HG03139 (cell line): Measurements from ENCODE around the gene LCN12.
"Not testable (repeated sequence)": the region's sequence is repeated elsewhere in the genome, so short reads cannot be mapped to it uniquely, and the experiment has no call there.

Source experiments
- ATAC-seq: cut with Tn5 transposase; IDR thresholded peaks from one replicate; pipeline ENCODE4 v1.9.1; 2021; ENCODE audit not compliant: unreplicated experiment

LCN12 gene

DNA sequence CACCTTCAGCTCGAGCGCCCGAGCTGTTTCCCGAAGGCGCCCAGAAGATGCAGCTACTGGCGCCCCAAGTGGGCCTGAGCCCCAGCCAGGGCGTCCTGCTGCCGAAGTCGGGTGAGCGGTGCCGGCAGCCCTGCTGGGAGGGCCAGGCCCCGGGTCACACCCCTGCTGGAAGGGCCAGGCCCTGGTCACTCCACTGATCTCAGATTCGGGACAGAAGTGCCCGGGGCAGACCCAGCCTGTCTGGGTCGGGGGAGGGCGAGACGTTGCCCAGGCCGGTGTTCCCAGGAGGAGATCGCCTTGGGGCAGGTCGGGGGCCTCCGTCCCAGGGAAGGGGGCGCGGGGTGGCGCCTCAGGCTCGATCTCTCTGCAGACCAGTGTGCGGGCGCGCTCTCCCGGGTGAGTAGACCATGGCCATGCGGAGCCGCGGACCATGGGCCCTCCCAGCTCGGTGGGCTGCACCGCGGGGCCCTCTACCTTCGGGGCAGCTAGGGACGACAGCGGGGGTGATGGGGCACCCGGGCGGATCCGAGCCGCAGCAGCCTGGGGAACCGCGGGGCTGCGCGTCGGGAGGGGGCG lies 33.0 kb downstream of the LCN12 start:
- ATAC-seq, result no peak

- ATAC-seq, result no peak
Measured at GRCh38 chr9:136985853-136986252, 33.8 kb downstream of the LCN12 start.

- ATAC-seq, result no peak
Measured at GRCh38 chr9:136988872-136989271, 36.8 kb downstream of the LCN12 start.

DNA sequence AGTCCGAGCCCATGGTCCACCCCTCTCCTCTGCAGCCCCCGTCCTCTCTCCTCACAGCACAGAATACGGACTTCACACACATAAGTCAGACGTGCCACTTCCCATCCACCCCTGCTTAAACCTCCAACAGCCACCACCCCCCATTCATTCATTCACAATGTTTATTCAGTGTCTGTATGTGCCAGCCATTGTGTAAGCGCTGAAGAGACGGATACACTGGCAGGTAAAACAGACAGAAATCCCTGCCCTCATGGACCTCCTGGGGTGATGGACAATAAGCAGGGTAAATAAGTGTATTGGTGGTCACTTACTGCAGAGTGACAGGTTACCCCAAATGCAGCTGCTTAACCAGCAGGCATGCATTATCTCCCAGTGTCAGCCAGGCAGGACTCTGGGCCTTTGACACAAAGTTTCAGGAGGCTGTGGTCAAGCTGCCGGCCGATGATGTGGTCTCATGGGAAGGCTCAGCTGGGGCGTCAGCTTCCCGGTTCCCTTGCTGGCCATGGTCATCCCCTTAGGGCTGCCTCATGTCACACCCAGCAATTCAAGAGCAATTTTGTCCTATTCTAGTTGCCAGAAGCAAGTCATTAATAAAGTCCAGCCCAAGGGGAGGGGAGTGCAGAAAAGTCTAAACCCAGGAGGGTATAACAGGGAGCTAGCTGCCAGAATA lies 38.3 kb downstream of the LCN12 start:
- ATAC-seq, result no peak

- ATAC-seq, result peak; percentile 68
Measured at GRCh38 chr9:136991993-136992818, 40.1 kb downstream of the LCN12 start, which contains the start of gene PAXX. TSS of gene PAXX (plus strand) at chr9:136992422. CDS start at chr9:136992444, 22 bp downstream.

GRCh38 chr9:136992819-136993369 lies 40.8 kb downstream of the LCN12 start:
- no peak for ATAC-seq

DNA sequence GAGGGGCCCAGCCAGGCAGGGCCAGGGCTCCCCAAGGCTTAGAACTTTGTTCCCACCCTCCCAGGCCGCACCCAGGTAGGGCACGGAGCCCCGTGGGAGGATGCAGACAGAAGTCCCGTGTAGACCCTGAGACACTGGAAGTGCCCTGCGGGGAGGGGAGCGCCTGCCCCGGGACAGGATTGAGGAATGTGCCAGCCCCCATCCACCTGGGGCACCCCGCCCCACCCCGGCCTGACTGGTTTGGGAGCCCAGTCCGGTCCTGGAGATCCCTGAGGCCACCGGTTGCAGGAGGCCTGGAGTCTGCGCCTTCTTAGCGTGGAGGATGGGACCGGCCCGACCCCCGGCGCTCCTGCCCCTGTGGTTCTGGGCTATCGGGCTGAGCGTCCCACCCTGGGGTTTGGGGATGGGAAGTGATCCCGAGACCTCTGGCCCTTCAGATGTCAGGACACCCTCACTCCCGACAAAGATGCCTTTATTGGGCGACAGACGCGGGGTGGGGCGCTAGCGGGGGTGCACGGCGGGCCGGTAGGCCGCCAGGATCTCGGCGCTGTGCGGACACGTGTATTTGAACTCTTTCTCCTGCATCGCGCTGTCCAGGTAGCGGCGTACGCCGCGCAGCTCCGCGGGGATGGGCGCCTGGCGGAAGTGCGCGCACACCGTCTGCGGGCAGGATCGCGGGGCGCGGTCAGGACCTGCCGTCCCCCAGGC lies 42.3 kb downstream of the LCN12 start:
- ATAC-seq, result no peak

DNA sequence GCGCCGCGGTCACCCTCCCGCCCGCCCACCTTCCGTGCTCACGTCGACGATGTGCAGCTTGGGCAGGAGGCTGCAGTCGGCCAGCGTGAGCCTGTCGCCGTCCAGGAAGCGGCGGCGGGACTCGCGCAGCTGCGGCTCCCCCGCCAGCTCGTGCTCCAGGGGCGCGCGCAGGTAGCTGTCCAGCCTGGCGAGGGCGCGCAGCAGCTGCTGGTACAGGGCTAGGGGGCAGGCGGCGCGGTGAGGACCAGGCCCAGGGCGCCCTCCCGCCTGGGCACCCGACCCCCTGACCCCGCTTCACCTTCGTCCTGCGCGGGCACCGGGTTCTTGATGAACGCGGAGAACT lies 42.8 kb downstream of the LCN12 start:
- no peak for ATAC-seq

DNA sequence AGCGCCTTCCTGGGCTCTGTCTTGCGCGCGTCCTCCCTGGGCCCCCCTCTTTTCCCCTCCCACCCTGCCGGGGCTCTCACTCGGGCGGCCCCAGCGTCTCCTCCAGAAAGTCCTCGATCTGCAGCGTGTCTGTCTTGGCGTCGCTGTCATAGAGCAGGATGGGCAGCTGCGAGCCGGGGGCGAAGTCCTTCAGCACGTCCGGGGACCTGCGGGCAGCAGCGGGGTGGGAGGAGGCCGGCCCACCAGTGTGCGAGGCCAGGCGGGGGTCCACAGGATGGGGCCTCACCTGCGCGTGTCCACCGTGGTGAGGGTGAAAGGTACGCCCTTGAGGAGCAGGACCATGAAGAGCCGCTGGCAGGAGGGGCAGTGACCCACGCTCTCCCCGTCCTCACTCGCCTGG lies 43.3 kb downstream of the LCN12 start:
- ATAC-seq, result no peak

GRCh38 chr9:136995772-136996311 lies 43.8 kb downstream of the LCN12 start:
- no peak for ATAC-seq

DNA sequence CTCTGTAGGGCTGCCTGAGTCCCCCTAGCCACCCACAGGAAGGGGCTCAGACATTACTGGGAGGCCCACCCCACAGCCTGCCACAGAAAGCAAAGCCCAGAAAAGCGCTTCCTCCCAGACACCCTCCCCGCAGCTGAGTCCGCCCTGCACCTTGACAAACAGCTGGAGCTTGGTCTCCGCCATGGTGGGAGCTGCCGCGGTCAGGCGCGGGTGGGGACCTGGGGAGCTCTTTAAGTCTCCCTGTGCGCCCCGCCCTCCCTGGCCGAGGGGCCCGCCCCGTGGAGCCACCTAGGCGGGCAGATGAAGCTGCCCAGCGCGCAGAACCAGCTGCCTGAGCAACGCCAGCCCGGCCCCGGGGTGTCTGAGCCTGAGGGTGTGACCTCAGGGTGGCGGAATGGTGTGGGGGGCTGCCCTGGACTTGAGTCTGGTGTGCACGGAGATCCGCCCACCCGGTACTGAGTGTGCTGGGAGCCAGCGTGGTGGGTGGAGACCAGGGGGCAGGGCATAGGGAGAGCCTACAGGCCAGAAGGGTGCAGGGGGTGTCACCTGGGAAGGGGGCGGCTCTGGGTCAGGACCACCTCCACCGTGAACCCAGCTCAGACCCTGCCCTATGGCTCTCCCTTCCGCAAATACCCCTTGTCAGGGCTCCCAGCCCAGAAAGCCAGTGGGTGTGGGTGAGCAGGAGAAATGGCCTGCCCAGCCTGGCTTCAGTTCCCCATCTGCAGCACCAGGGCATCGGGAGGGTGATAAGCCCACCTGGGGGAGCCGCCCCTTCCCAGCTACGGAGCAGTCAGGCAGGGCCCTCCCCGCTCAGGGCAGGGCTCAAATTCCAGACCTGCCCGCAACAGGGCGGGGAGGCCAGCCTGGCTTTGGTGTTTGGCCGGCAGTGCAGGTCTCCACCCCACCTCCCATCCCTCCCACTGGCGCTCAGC lies 44.6 kb downstream of the LCN12 start, which contains the start of gene CLIC3:
Gene CLIC3 (minus strand): TSS at position 208 of the 932 bp plus-strand sequence. CDS start 25 bp downstream, at position 183.
- ATAC-seq, result no peak

- no peak for ATAC-seq
Measured at GRCh38 chr9:136997371-136997770, 45.3 kb downstream of the LCN12 start.

DNA sequence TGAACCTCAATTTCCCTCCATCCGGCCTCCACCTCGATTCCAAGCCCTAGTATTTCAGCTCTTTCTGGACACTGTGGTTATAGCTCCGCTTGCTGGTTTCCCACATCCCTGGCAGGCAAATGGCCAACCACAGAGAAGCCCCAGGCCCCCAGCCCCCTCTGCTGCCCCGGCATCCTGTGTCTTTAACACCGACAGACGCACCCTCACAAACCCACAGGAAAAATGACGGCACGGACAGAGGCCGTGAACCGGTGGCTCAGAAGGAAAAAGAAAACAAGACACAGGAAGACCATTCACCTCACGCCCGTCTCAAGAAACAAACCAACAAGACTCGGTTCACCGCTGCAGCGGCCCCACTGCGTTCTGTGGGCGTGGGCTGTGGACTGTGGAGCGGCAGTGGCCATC lies 45.8 kb downstream of the LCN12 start:
- no peak for ATAC-seq

DNA sequence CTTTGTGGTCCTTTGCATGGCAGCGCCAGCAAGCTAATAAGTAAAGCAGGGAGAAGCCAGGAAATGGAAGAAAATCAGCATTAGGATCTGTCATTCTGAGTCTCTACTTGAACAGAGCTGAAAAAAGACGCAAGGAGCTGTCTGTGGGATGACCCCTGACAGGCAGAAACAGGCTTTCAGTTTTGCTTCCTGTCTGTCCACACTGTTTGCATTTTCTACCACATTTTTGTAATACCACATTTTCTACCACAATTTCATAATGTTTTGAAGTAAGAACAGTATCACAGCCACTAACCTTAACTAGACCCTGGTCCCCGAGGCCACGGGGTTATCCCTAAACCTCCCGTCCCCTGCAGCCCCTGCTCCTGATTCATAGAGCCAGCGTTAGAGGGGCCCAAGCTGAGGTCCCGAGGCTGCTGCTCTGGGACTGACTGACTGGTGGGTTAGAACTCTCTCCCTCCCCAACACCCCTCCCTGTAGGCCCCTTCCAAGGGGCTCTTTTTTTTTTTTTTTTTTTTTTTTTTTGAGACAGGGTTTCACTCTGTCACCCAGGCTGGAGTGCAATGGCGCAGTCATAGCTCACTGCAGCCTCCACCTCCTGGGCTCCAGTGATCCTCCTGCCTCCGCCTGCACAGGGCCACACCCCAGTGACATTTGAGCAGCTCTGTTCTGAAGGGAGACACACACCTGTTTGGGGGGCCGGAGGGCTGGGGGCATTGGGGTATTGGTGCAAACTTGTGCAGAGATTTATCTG lies 48.3 kb downstream of the LCN12 start:
- peak; percentile 51 for ATAC-seq

- ATAC-seq, result no peak
Measured at GRCh38 chr9:137001857-137002645, 50.0 kb downstream of the LCN12 start.

DNA sequence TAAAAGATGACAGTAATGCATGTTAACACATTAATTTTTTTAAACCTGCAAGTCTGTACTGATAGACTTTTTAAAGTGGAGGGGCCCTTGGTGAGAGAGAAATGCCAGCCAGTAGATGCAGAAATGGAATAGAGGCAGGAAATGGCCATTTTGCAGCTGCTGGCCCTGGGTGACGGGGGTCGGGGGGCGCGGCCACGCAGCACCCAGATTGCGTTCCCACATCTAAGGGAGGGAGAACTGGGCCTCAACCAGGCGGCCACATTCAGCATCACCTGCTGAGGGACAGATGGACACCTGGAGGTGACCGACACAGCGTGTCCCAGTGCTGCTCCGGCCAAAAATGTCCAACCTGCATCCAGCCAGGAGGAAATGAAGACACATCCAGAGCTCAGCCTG lies 50.6 kb downstream of the LCN12 start:
- no peak for ATAC-seq

DNA sequence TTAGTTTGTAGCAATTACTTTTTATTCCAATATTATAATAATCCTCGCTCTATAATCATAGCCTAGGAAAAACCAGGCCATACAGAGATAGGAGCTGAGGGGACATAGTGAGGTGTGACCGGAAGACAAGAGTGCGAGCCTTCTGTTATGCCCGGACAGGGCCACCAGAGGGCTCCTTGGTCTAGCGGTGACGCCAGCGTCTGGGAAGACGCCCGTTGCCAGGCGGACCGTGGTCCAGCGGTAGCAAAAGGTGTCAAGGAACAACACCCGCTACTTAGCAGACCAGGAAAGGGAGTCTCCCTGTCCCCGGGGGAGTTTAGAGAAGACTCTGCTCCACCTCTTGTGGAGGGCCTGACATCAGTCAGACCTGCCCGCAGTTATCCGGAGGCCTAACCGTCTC lies 52.2 kb downstream of the LCN12 start:
- not testable (repeated sequence) for ATAC-seq
